Suprapubic skin (tissue), 4 donors: ENCODE data around the gene ACTR1A.
A peak's percentile ranks its signal among the peaks of the same experiment; 100 is the strongest.

Experiments
- EP300 ChIP-seq: sonication (generic); formaldehyde crosslinking; IDR thresholded peaks from one replicate; pipeline ENCODE4 v1.6.1; 2017; ENCODE audit warnings: antibody characterized with exemption
- POLR2A ChIP-seq, 2 donors: fragments of 450-650 bp; IDR thresholded peaks; one replicate each; pipeline ENCODE4 v1.6.1; 2017; ENCODE audit warnings: antibody characterized with exemption in 2 of 2, mild to moderate bottlenecking in 2 of 2, moderate library complexity in 2 of 2
- POLR2AphosphoS5 ChIP-seq, 3 donors: sonication (generic); formaldehyde crosslinking; IDR thresholded peaks; one replicate each; pipeline ENCODE4 v1.6.1; 2017; ENCODE audit warnings: antibody characterized with exemption in 3 of 3
- TF ChIP-seq, protein P1 (sequence below), 2 donors: fragments of 200-600 bp in 1 of 2; fragments of 450-650 bp in 1 of 2; sonication (generic) in 1 of 2; IDR thresholded peaks; one replicate each; pipeline ENCODE4 v1.5.1; 2016 to 2019; ENCODE audit warnings: antibody characterized with exemption in 2 of 2, mild to moderate bottlenecking in 1 of 2, moderate library complexity in 1 of 2

DNA sequence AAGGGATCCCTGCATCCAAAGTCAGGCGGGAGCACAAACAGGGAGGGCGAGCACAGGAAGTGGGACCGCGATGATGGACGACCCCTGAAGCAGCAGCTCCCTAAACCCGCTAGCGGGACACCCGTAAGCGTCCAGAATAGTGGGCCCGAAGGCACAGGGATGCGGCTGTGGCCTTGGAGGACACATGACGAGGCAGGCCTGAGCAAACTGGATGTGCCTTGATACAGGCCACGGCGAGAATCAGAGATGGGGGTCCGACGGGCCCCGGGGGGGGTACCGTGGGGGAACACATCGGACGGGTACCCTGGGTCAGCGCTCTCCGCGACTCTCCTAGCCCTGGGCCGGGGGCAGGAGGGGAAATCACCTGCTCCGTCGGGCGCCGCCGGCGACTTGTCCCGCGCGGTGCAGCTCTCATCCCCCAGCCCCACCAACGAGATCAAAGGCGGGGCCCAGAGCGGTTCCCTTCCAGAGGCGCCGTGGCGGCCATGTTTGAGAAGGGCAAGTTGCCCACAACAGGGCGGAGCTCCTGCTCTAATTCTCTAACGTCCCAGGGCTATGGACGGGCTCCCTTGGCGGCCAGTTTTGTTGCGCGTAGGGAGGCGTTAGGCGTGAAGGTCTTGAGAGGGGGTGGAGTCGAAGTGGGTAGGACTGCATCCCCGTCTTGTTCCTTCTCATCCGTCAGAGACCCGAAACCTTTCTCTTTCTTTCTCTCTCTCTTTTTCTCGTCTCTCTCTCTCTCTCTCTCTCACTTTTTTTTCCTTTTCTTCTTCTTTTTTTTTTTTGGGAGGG, 70.2 kb downstream of the ACTR1A start, which contains the start of gene CUEDC2:
- TF ChIP-seq POLR2AphosphoS5 (IDR thresholded peaks at IDR 0.05) (peak in 2 of 3 donors; percentile 58 to 72), POLR2A (IDR thresholded peaks at IDR 0.05) (no peak), EP300 (no peak)
- TF ChIP-seq, protein P1, sequence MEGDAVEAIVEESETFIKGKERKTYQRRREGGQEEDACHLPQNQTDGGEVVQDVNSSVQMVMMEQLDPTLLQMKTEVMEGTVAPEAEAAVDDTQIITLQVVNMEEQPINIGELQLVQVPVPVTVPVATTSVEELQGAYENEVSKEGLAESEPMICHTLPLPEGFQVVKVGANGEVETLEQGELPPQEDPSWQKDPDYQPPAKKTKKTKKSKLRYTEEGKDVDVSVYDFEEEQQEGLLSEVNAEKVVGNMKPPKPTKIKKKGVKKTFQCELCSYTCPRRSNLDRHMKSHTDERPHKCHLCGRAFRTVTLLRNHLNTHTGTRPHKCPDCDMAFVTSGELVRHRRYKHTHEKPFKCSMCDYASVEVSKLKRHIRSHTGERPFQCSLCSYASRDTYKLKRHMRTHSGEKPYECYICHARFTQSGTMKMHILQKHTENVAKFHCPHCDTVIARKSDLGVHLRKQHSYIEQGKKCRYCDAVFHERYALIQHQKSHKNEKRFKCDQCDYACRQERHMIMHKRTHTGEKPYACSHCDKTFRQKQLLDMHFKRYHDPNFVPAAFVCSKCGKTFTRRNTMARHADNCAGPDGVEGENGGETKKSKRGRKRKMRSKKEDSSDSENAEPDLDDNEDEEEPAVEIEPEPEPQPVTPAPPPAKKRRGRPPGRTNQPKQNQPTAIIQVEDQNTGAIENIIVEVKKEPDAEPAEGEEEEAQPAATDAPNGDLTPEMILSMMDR (IDR thresholded peaks at IDR 0.05) = no peak
